Measurements from ENCODE around the gene C13orf42. TPM values are rescaled to one million over a fixed set of nuclear protein-coding genes. Genes with fewer than 3 reads are reported as not detected.

Gene C13orf42
- total and polyA plus RNA-seq, 3 experiments from 2014 or later: not detected

DNA sequence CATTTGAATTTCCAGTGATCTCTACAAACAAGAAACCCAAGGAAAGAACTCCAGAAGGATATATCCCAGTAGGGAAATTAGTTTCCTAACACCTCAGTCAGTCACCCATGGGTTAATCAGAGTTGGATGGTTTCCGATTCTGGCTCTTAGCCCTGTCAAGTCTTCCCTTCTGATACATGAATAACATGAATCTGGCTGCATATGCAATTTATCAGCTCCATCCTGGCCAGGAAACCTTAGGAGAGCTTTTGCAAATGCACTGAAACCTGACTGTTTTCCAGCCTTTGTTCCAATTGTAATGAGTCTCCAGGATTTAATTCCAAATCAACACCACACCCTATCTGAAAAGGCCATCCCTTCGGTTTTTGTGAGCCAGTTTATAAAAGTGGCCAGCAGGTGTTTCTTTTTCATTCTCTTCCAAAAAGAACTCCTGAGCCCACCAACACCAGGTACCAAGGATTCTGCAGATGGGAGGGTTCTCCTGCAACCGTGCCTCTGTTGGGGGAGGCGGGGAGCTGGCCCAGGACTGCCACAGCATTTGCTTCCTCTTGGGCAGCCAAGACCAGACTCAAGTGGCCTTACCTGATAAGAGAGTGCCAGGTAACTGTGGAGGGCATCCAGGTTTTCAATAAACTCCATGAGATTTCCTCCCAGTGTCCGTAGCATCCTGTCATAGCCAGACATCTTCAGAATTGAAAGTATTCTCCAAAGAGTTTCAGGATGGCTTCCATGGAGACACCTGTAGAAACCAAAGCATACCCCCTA lies 77.5 kb downstream of the C13orf42 start:
- Mint-ChIP-seq H3K27ac (no peak overlapping the region), H3K4me1 (no peaks in the 10 kb centered on the region), H3K9me3 (no peaks in the 10 kb centered on the region), H3K36me3 (peaks cover 0 to 2% (median 0%) of the 10 kb centered on the region in 3 donors), H3K4me3 (no peak overlapping the region), H3K27me3 (peaks cover 7 to 9% of the 10 kb centered on the region in 2 donors)
- ChIA-PET POLR2A (no interaction called here), CTCF (no interaction called here)
- Histone ChIP-seq H3K36me3 (ENCODE audit: insufficient read depth, low read length) (no peaks in the 10 kb centered on the region), H3K9me3 (ENCODE audit: low read length) (no peaks in the 10 kb centered on the region), H3K4me1 (ENCODE audit: insufficient read depth, low read length) (no peaks in the 10 kb centered on the region), H3K27ac (ENCODE audit: low read depth, low read length) (no peak overlapping the region), H3K4me3 (ENCODE audit: low read length) (no peak overlapping the region), H3K27me3 (ENCODE audit: insufficient read depth, low read length, poor library complexity, severe bottlenecking) (no peaks in the 10 kb centered on the region)
- DNase-seq: no peak

DNA sequence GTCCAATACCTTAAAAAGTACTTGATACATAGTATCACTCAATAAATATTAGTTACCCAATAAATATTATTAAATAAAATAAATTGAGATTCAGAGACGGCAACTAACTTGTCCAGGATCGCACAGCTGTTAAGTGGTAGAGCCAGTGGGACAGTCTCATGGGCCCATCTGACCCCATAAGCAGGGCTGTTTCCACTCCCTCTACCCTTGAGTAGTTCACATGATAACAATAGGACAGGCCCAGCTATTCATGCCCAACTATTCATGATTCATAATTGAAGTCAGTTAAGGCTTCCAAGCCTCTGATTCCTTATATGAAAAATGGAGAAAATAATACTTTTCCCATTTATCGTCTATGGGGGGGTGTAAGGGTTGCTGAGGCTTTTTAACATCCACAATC lies 78.2 kb downstream of the C13orf42 start:
- Histone ChIP-seq H3K27me3 (ENCODE audit: insufficient read depth, low read length, poor library complexity, severe bottlenecking) (no peaks in the 10 kb centered on the region), H3K4me3 (ENCODE audit: low read length) (no peak overlapping the region), H3K27ac (ENCODE audit: low read depth, low read length) (no peak overlapping the region), H3K4me1 (ENCODE audit: insufficient read depth, low read length) (no peaks in the 10 kb centered on the region), H3K36me3 (ENCODE audit: insufficient read depth, low read length) (no peaks in the 10 kb centered on the region), H3K9me3 (ENCODE audit: low read length) (no peaks in the 10 kb centered on the region)
- ChIA-PET CTCF (no interaction called here), POLR2A (no interaction called here)
- H3K4me1 Mint-ChIP-seq: no peaks in the 10 kb centered on the region
- H3K27me3 Mint-ChIP-seq: peaks cover 7 to 9% of the 10 kb centered on the region in 2 donors
- no peak overlapping the region for H3K4me3 Mint-ChIP-seq
- no peaks in the 10 kb centered on the region for H3K9me3 Mint-ChIP-seq
- DNase-seq: no peak
- peaks cover 0 to 2% (median 0%) of the 10 kb centered on the region in 3 donors for H3K36me3 Mint-ChIP-seq
- no peak overlapping the region for H3K27ac Mint-ChIP-seq

Other genes starting within 250 kb of the C13orf42 start
- 10 to 100 TPM; 62.1 to 70.7 TPM for gene RNASEH2B, start 201.5 kb downstream of the C13orf42 start, total RNA-seq
- 102 TPM for gene RNASEH2B, start 201.5 kb downstream of the C13orf42 start, polyA plus RNA-seq
- gene FAM124A, start 111.1 kb upstream of the C13orf42 start, total RNA-seq: under 1 TPM in 1 of 2 experiments, not detected in 1; 0.13 TPM
- gene FAM124A, start 111.1 kb upstream of the C13orf42 start, polyA plus RNA-seq: not detected
- not detected for gene SERPINE3, start 228.4 kb upstream of the C13orf42 start, total RNA-seq
- not detected for gene SERPINE3, start 228.4 kb upstream of the C13orf42 start, polyA plus RNA-seq